Gastroesophageal sphincter (tissue), 4 donors: ENCODE results near the gene PPP3CB. TPM values are rescaled to one million over a fixed set of nuclear protein-coding genes. Genes with fewer than 3 reads are reported as not detected.

ENCODE experiments used
- ATAC-seq: fragments of 150-250 bp; one replicate; pipeline ENCODE4 v1.9.1; 2016; ENCODE audit warnings: mild to moderate bottlenecking, moderate library complexity
- H3K27ac ChIP-seq, 4 donors: fragments of 200-600 bp; sonication (generic) in 3 of 4; 1 replicate in 3 of 4; 2 replicates in 1 of 4; pipeline ENCODE4 v1.5.1; 2016 to 2019
- H3K27me3 ChIP-seq: fragments of 200-600 bp; sonication (generic); one replicate; pipeline ENCODE4 v1.5.1; 2019
- H3K36me3 ChIP-seq, 2 donors: fragments of 200-600 bp; sonication (generic); one replicate each; pipeline ENCODE4 v1.5.1; 2019; ENCODE audit warnings: control low read depth in 1 of 2
- H3K4me1 ChIP-seq, 3 donors: fragments of 200-600 bp; sonication (generic); 1 replicate in 2 of 3; 2 replicates in 1 of 3; pipeline ENCODE4 v1.5.1; 2016 to 2019; ENCODE audit warnings: control low read depth in 2 of 3
- H3K4me3 ChIP-seq, 2 donors: fragments of 200-600 bp; sonication (generic); one replicate each; pipeline ENCODE4 v1.5.1; 2019; ENCODE audit warnings: mild to moderate bottlenecking in 1 of 2, moderate library complexity in 1 of 2
- H3K9me3 ChIP-seq, 3 donors: fragments of 200-600 bp; sonication (generic); one replicate each; pipeline ENCODE4 v1.5.1; 2017 to 2019; ENCODE audit warnings: control low read depth in 2 of 3
- CTCF ChIP-seq, 4 experiments: fragments of 200-600 bp in 2 of 4; fragments of 450-650 bp in 2 of 4; sonication (generic) in 1 of 4; IDR thresholded peaks; one replicate each; pipeline ENCODE4 v1.5.1; 2017 to 2019; ENCODE audit warnings: antibody characterized with exemption in 4 of 4, mild to moderate bottlenecking in 2 of 4, moderate library complexity in 2 of 4
- EP300 ChIP-seq: sonication (generic); formaldehyde crosslinking; IDR thresholded peaks from one replicate; pipeline ENCODE4 v1.6.1; 2017; ENCODE audit warnings: antibody characterized with exemption, mild to moderate bottlenecking
- POLR2A ChIP-seq, 2 donors: fragments of 450-650 bp; IDR thresholded peaks; one replicate each; pipeline ENCODE4 v1.6.1; 2017; ENCODE audit warnings: antibody characterized with exemption in 2 of 2, mild to moderate bottlenecking in 2 of 2, moderate library complexity in 1 of 2
- POLR2AphosphoS5 ChIP-seq: sonication (generic); formaldehyde crosslinking; IDR thresholded peaks from one replicate; pipeline ENCODE4 v1.6.1; 2017; ENCODE audit warnings: antibody characterized with exemption
- WGBS, 2 donors: methylation state at CpG; one replicate each; pipeline ENCODE4 v1.1.5; 2018; ENCODE audit warnings: low coverage in 1 of 2; 5-methylcytosine and 5-hydroxymethylcytosine counted together
- total RNA-seq, 4 donors: library from RNA; depleted of rRNA; stranded (reverse); fragments of >200 nt; gene quantifications; one replicate each; pipeline ENCODE4 v1.1.0, GENCODE V29; 2016

The PPP3CB gene
- total RNA-seq, 4 donors from 2014 or later = 69.2 to 121 (median 75.4) TPM

DNA sequence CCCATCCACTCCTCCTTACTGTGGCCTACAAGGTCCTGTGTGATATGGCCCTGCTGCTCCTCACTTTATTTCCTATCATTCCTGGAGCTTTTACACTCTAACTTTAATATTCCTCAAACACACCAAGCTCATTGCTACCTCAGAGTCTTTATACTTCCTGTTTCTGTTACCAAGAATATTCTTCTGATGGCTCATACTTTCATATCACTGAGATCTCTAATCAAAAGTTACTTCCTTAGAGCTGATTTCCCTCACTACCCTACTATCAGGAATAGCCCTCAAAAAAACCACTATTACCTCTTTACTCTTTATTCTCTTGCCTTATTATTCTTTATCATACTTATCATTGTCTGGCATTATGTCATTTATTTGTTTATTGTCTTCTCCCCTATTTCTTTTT lies 5.8 kb upstream of the PPP3CB start:
- ATAC-seq = no peak
- H3K27me3 ChIP-seq = no peaks in the 10 kb centered on the region

DNA sequence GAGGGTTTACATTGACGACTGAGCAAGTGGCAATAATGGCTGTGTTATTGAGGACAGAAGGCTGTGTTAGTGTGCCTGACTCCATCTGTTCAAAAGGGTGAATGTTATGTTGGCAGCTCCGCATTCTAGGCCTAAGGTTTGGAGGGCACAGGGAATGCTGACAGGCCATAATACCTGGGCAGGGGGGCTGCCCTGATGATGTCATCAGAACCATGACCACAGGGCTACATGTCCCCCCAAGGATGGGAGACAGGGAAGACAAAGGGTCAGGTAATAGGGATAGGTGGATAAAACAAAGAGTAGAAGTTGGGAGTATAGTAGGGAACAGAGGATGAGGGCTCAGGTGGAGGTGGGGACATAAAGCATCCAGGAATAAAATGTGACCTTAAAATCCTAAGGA lies 1.8 kb upstream of the PPP3CB start:
- WGBS, 2 donors = 57 to 89% methylated on average over 1 to 2 of the region's 2 CpGs
- H3K4me1 ChIP-seq = peaks cover 3 to 41% (median 15%) of the 10 kb centered on the region in 3 donors
- no peak for TF ChIP-seq EP300
- no peak for TF ChIP-seq POLR2A (IDR thresholded peaks at IDR 0.05)
- no peak for TF ChIP-seq CTCF (IDR thresholded peaks at IDR 0.05)
- TF ChIP-seq POLR2AphosphoS5 = no peak
- no peaks in the 10 kb centered on the region for H3K9me3 ChIP-seq
- H3K27ac ChIP-seq = no peak overlapping the region
- ATAC-seq = no peak
- peaks cover 0 to 56% of the 10 kb centered on the region in 2 donors for H3K36me3 ChIP-seq
- no peak overlapping the region for H3K4me3 ChIP-seq
- H3K27me3 ChIP-seq = no peaks in the 10 kb centered on the region

More for the DNA sequence above, 5.8 kb upstream of the PPP3CB start:
- Histone ChIP-seq H3K36me3 (peaks cover 0 to 96% of the 10 kb centered on the region in 2 donors), H3K9me3 (no peaks in the 10 kb centered on the region), H3K4me3 (no peak overlapping the region), H3K4me1 (peaks cover 0 to 10% (median 3%) of the 10 kb centered on the region in 3 donors), H3K27ac (no peak overlapping the region)
- no peak for TF ChIP-seq EP300
- TF ChIP-seq CTCF (IDR thresholded peaks at IDR 0.05) = no peak
- TF ChIP-seq POLR2A (IDR thresholded peaks at IDR 0.05) = no peak
- no peak for TF ChIP-seq POLR2AphosphoS5

DNA sequence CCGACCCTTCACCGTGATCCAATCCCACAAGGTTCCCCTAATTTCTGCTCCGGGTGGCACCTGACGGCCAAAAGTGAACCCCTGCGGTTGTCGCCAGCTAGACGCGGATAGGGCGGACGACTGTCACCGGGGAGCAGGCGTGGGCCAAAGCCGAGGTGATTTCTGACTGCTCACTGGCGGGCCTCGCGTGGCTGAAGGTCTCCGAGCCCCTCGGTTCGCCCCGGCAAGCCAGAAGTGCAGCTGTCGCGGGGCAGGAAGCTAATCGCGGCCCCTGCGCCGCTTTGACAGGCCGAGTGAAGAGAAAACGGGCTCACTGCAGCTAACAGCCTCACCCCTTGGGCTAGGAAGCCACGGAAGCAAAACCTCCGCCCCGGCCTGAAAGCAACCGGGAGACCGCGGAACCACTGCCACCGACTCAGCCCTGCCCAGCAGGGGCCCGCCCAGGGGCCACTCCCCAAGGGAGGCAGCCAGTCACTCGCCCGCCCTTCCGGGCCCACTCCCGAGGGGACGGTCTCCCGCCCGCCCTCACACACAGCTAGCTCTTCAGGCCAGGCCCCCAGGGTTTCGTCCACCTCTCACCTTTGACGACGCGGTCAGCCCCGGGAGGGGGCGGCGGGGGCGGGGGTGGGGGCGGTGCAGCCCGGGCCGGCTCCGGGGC lies 469 bp downstream of the PPP3CB start:
- Histone ChIP-seq H3K4me3 (peak overlapping the region; percentile 87 to 98), H3K4me1 (peaks cover 3 to 62% (median 15%) of the 10 kb centered on the region in 3 donors), H3K36me3 (peaks cover 0 to 34% of the 10 kb centered on the region in 2 donors), H3K9me3 (no peaks in the 10 kb centered on the region), H3K27me3 (no peaks in the 10 kb centered on the region), H3K27ac (peak overlapping the region; percentile 90 to 98 (median 96))
- TF ChIP-seq CTCF (IDR thresholded peaks at IDR 0.05) = no peak
- TF ChIP-seq POLR2A (IDR thresholded peaks at IDR 0.05) = peak; percentile 59 to 69
- WGBS, 2 donors = 0% methylated on average over 4 of the region's 55 CpGs; no CpG with 5 or more reads in 1 of the 2 donors
- peak; percentile 96 for ATAC-seq

- no peak for TF ChIP-seq EP300
- TF ChIP-seq POLR2A (IDR thresholded peaks at IDR 0.05) = no peak
- no peak for TF ChIP-seq POLR2AphosphoS5
- TF ChIP-seq CTCF (IDR thresholded peaks at IDR 0.05) = no peak
- no peak for ATAC-seq
- Histone ChIP-seq H3K4me3 (peak overlapping the region; percentile 87 to 98), H3K4me1 (peaks cover 3 to 67% (median 15%) of the 10 kb centered on the region in 3 donors), H3K27ac (peak overlapping the region; percentile 90 to 98 (median 96)), H3K36me3 (peaks cover 0 to 29% of the 10 kb centered on the region in 2 donors), H3K27me3 (no peaks in the 10 kb centered on the region), H3K9me3 (no peaks in the 10 kb centered on the region)
- WGBS, 2 donors = 0% methylated on average over 1 to 2 of the region's 2 CpGs
Measured at GRCh38 chr10:73494877-73495225, 973 bp downstream of the PPP3CB start.

- no peak for ATAC-seq
- Histone ChIP-seq H3K4me1 (peaks cover 3 to 71% (median 15%) of the 10 kb centered on the region in 3 donors), H3K9me3 (no peaks in the 10 kb centered on the region), H3K27ac (peak overlapping the region in 2 of 4 donors; percentile 96 to 98), H3K36me3 (peaks cover 0 to 22% of the 10 kb centered on the region in 2 donors), H3K4me3 (peak overlapping the region in 1 of 2 donors; percentile 87), H3K27me3 (no peaks in the 10 kb centered on the region)
- TF ChIP-seq POLR2AphosphoS5 (no peak), CTCF (IDR thresholded peaks at IDR 0.05) (no peak), EP300 (no peak), POLR2A (IDR thresholded peaks at IDR 0.05) (no peak)
- WGBS, 2 donors = 89 to 92% methylated on average over 8 to 15 of the region's 15 CpGs
Measured at GRCh38 chr10:73494213-73494612, 1.6 kb downstream of the PPP3CB start.
